Measurements from ENCODE around the gene XAGE5. TPM values are rescaled to one million over a fixed set of nuclear protein-coding genes. Genes with fewer than 3 reads are reported as not detected.

Gene XAGE5
- total and polyA plus RNA-seq, 2 experiments from 2014 or later: not detected

Small RNAs within 50 kb of the gene (small RNA-seq; reads per million reads assigned to genes)
- gene AC244505.6 (ENCODE audit: low replicate concordance): not detected
- not detected for gene AC244505.7 (ENCODE audit: low replicate concordance)

Other genes with a start within 250 kb of the XAGE5 start
- not detected in 2 replicates for gene SSX7, start 156.4 kb upstream of the XAGE5 start, total RNA-seq (2014; rRNA removed; shearing (Covaris generic))
- gene SSX7, start 156.4 kb upstream of the XAGE5 start, polyA plus RNA-seq (2016; fragmentation: Nextera tagmentation; extraction: Ambion mirVana): not detected in 2 replicates
- gene SSX2, start 104.1 kb upstream of the XAGE5 start, total RNA-seq (2014; rRNA removed; shearing (Covaris generic)): 0.39 and 0.83 TPM in 2 replicates
- 0.29 TPM in 1 of 2 replicates, not detected in the other for gene SSX2, start 104.1 kb upstream of the XAGE5 start, polyA plus RNA-seq (2016; fragmentation: Nextera tagmentation; extraction: Ambion mirVana)
- 0.17 TPM in 1 of 2 replicates, not detected in the other for gene SSX2B, start 60.0 kb upstream of the XAGE5 start, total RNA-seq (2014; rRNA removed; shearing (Covaris generic))
- not detected in 2 replicates for gene SSX2B, start 60.0 kb upstream of the XAGE5 start, polyA plus RNA-seq (2016; fragmentation: Nextera tagmentation; extraction: Ambion mirVana)
- gene SPANXN5, start 13.9 kb upstream of the XAGE5 start, total RNA-seq (2014; rRNA removed; shearing (Covaris generic)): not detected in 2 replicates
- not detected in 2 replicates for gene SPANXN5, start 13.9 kb upstream of the XAGE5 start, polyA plus RNA-seq (2016; fragmentation: Nextera tagmentation; extraction: Ambion mirVana)
- gene XAGE3, start 56.8 kb downstream of the XAGE5 start, total RNA-seq (2014; rRNA removed; shearing (Covaris generic)): not detected in 2 replicates
- gene XAGE3, start 56.8 kb downstream of the XAGE5 start, polyA plus RNA-seq (2016; fragmentation: Nextera tagmentation; extraction: Ambion mirVana): not detected in 2 replicates
- 2.8 and 19.1 TPM in 2 replicates for gene FAM156B, start 86.0 kb downstream of the XAGE5 start, total RNA-seq (2014; rRNA removed; shearing (Covaris generic))
- 11.1 and 12.0 TPM in 2 replicates for gene FAM156B, start 86.0 kb downstream of the XAGE5 start, polyA plus RNA-seq (2016; fragmentation: Nextera tagmentation; extraction: Ambion mirVana)
- 16.3 and 17.7 TPM in 2 replicates for gene FAM156A, start 147.2 kb downstream of the XAGE5 start, total RNA-seq (2014; rRNA removed; shearing (Covaris generic))
- 4.5 and 5.2 TPM in 2 replicates for gene FAM156A, start 147.2 kb downstream of the XAGE5 start, polyA plus RNA-seq (2016; fragmentation: Nextera tagmentation; extraction: Ambion mirVana)
- 7.7 TPM in 2 replicates for gene GPR173, start 237.5 kb downstream of the XAGE5 start, total RNA-seq (2014; rRNA removed; shearing (Covaris generic))
- gene GPR173, start 237.5 kb downstream of the XAGE5 start, polyA plus RNA-seq (2016; fragmentation: Nextera tagmentation; extraction: Ambion mirVana): 0.92 and 0.94 TPM in 2 replicates

Data from GM23338 (cell line).